H1 (cell line): ENCODE data around the gene GINS3. TPM values are rescaled to one million over a fixed set of nuclear protein-coding genes. Genes with fewer than 3 reads are reported as not detected.

ENCODE experiments used
- CTCF ChIA-PET: fragments of 300-600 bp; sonication (Branson Sonifier 250); formaldehyde crosslinking; loops from one replicate; lab custom pipeline; 2021; ENCODE audit not compliant: partially characterized antibody; lab: Charles Lee
- POLR2A ChIA-PET: fragments of 300-600 bp; sonication (Branson Sonifier 250); formaldehyde crosslinking; loops from one replicate; lab custom pipeline; 2021; ENCODE audit warnings: inconsistent platforms; ENCODE audit not compliant: partially characterized antibody; lab: Charles Lee
- DNase-seq, 2 experiments: peaks; one replicate each; pipeline versions ENCODE4 v3.0.0 to v3.0.0-alpha.2; 2010 to 2022; ENCODE audit warnings: low spot score in 2 of 2, low read depth in 1 of 2, mixed read lengths in 1 of 2
- FAIRE-seq: peaks from 2 replicates; lab custom pipeline; 2011; peaks lifted over from hg19 to GRCh38; lab: Jason Lieb, UNC
- H2AFZ ChIP-seq: 2 replicates; pipeline ENCODE4 v1.8.1; 2012; ENCODE audit warnings: low read length, inconsistent platforms
- H2AK5ac ChIP-seq: 2 replicates; pipeline ENCODE4 v1.6.1; 2013; ENCODE audit warnings: low read depth, low read length
- H2BK120ac ChIP-seq: replicated peaks from 2 replicates; pipeline ENCODE3; 2013; ENCODE audit warnings: low read depth, low read length, inconsistent platforms
- H2BK12ac ChIP-seq: 2 replicates; pipeline ENCODE4 v1.6.1; 2013; ENCODE audit warnings: low read depth, low read length
- H2BK15ac ChIP-seq: 2 replicates; pipeline ENCODE4 v1.6.1; 2013; ENCODE audit warnings: low read length
- H2BK20ac ChIP-seq: 2 replicates; pipeline ENCODE4 v1.6.1; 2013; ENCODE audit warnings: low read length
- H2BK5ac ChIP-seq: 2 replicates; pipeline ENCODE4 v1.6.1; 2013; ENCODE audit warnings: low read depth, low read length
- H3K14ac ChIP-seq: 2 replicates; pipeline ENCODE4 v1.6.1; 2013; ENCODE audit warnings: inconsistent platforms; ENCODE audit not compliant: insufficient read length
- H3K18ac ChIP-seq: 2 replicates; pipeline ENCODE4 v1.6.1; 2013; ENCODE audit warnings: low read length; ENCODE audit errors: extremely low read depth
- H3K23ac ChIP-seq: 2 replicates; pipeline ENCODE4 v1.6.1; 2013; ENCODE audit warnings: inconsistent platforms; ENCODE audit not compliant: insufficient read length
- H3K23me2 ChIP-seq: 2 replicates; pipeline ENCODE4 v1.6.1; 2013; ENCODE audit warnings: low read depth, low read length
- H3K27ac ChIP-seq: 2 replicates; pipeline ENCODE4 v1.6.1; 2011; ENCODE audit warnings: low read depth, low read length, inconsistent platforms
- H3K27me3 ChIP-seq, 4 experiments: replicated peaks in 1 of 4; 1 replicate in 1 of 4; 2 replicates in 3 of 4; pipeline versions ENCODE4 v1.6.1 to v1.8.1; 2011 to 2013; ENCODE audit warnings: low read length in 3 of 4, mild to moderate bottlenecking in 3 of 4, inconsistent platforms in 2 of 4, mixed read lengths in 2 of 4, moderate library complexity in 1 of 4; ENCODE audit not compliant: control insufficient read depth in 3 of 4, insufficient read depth in 3 of 4; ENCODE audit errors: extremely low read depth in 1 of 4
- H3K36me3 ChIP-seq, 4 experiments: 2 replicates each; pipeline versions ENCODE4 v1.6.1 to v1.8.1; 2011 to 2013; ENCODE audit warnings: mild to moderate bottlenecking in 4 of 4, low read length in 3 of 4, moderate library complexity in 2 of 4, control low read depth in 1 of 4, inconsistent platforms in 1 of 4; ENCODE audit not compliant: insufficient read depth in 4 of 4, control insufficient read depth in 2 of 4
- H3K4ac ChIP-seq: replicated peaks from 2 replicates; pipeline ENCODE3; 2013; ENCODE audit warnings: low read length, low read depth, mixed read lengths, inconsistent platforms; ENCODE audit not compliant: insufficient read length
- H3K4me1 ChIP-seq, 4 experiments: replicated peaks in 1 of 4; 1 replicate in 1 of 4; 2 replicates in 3 of 4; pipeline versions ENCODE4 v1.6.1 to v1.8.1; 2011 to 2013; ENCODE audit warnings: low read length in 3 of 4, inconsistent platforms in 2 of 4, mixed read lengths in 1 of 4; ENCODE audit not compliant: insufficient read depth in 4 of 4, control insufficient read depth in 3 of 4
- H3K4me2 ChIP-seq, 2 experiments: 2 replicates each; pipeline versions ENCODE4 v1.6.1 to v1.8.1; 2011 to 2013; ENCODE audit warnings: low read depth in 2 of 2, low read length in 2 of 2, control low read depth in 1 of 2, inconsistent platforms in 1 of 2, mild to moderate bottlenecking in 1 of 2; ENCODE audit not compliant: insufficient read depth in 1 of 2
- H3K4me3 ChIP-seq, 4 experiments: fragments of 200-600, 300-600 bp in 1 of 4; sonication (generic), shearing (Covaris generic), sonication (Bioruptor Twin) in 1 of 4; 2 replicates each; pipeline versions ENCODE4 v1.5.1 to v1.8.1; 2011 to 2016; ENCODE audit warnings: low read length in 4 of 4, low read depth in 3 of 4, control low read depth in 2 of 4, inconsistent platforms in 2 of 4, mild to moderate bottlenecking in 2 of 4, mixed read lengths in 1 of 4, moderate library complexity in 1 of 4; ENCODE audit not compliant: insufficient read depth in 2 of 4; ENCODE audit errors: extremely low read depth in 1 of 4
- H3K56ac ChIP-seq: replicated peaks from 2 replicates; pipeline ENCODE3; 2013; ENCODE audit warnings: low read depth, mild to moderate bottlenecking, mixed read lengths, low read length, inconsistent platforms; ENCODE audit not compliant: insufficient read length
- H3K79me1 ChIP-seq: 2 replicates; pipeline ENCODE4 v1.6.1; 2013; ENCODE audit warnings: low read depth, low read length, control low read depth
- H3K79me2 ChIP-seq, 2 experiments: 2 replicates each; pipeline versions ENCODE4 v1.6.1 to v1.8.1; 2012 to 2013; ENCODE audit warnings: low read length in 2 of 2, mild to moderate bottlenecking in 2 of 2, inconsistent platforms in 1 of 2; ENCODE audit not compliant: insufficient read depth in 2 of 2, control insufficient read depth in 1 of 2
- H3K9ac ChIP-seq, 4 experiments: replicated peaks in 1 of 4; 1 replicate in 1 of 4; 2 replicates in 3 of 4; pipeline versions ENCODE4 v1.6.1 to v1.8.1; 2011 to 2013; ENCODE audit warnings: low read depth in 3 of 4, low read length in 3 of 4, control low read depth in 2 of 4, mild to moderate bottlenecking in 2 of 4, moderate library complexity in 2 of 4, inconsistent platforms in 1 of 4; ENCODE audit errors: extremely low read depth in 1 of 4
- H3K9me3 ChIP-seq, 2 experiments: 2 replicates each; pipeline versions ENCODE4 v1.6.1 to v1.8.1; 2012 to 2013; ENCODE audit warnings: mild to moderate bottlenecking in 2 of 2, moderate library complexity in 2 of 2, control low read depth in 1 of 2, inconsistent platforms in 1 of 2, low read depth in 1 of 2, low read length in 1 of 2, mixed read lengths in 1 of 2; ENCODE audit not compliant: insufficient read depth in 2 of 2
- H4K20me1 ChIP-seq, 2 experiments: replicated peaks in 1 of 2; 2 replicates each; pipeline versions ENCODE3 to v1.8.1; 2011 to 2013; ENCODE audit warnings: inconsistent platforms in 2 of 2, low read length in 2 of 2, mild to moderate bottlenecking in 1 of 2; ENCODE audit not compliant: insufficient read depth in 2 of 2, control insufficient read depth in 1 of 2
- H4K5ac ChIP-seq: 2 replicates; pipeline ENCODE4 v1.6.1; 2013; ENCODE audit warnings: low read length, low read depth, mixed read lengths, inconsistent platforms; ENCODE audit not compliant: insufficient read length
- H4K8ac ChIP-seq: 2 replicates; pipeline ENCODE4 v1.8.0; 2013; ENCODE audit warnings: mild to moderate bottlenecking, moderate library complexity, low read length, inconsistent platforms; ENCODE audit not compliant: insufficient read depth; ENCODE audit errors: extremely low read depth
- H4K91ac ChIP-seq: replicated peaks from 2 replicates; pipeline ENCODE3; 2013; ENCODE audit warnings: low read length, mixed read lengths, inconsistent platforms; ENCODE audit not compliant: insufficient read length
- CEBPB ChIP-seq: IDR thresholded peaks from 2 replicates; pipeline ENCODE4 v1.6.1; 2012; ENCODE audit warnings: low read depth, low read length
- GTF2F1 ChIP-seq: IDR thresholded peaks from 2 replicates; pipeline ENCODE4 v1.6.1; 2012; ENCODE audit warnings: low read depth, low read length, improper control_type of control experiment, borderline replicate concordance
- HDAC6 ChIP-seq: IDR thresholded peaks from one replicate; pipeline ENCODE4 v1.7.1; 2012; ENCODE audit warnings: low read depth, mild to moderate bottlenecking, inconsistent platforms, low read length, moderate library complexity
- KDM1A ChIP-seq: fragments of 200-600, 300-600 bp; sonication (generic); IDR thresholded peaks from 2 replicates; pipeline ENCODE4 v1.7.1; 2016; ENCODE audit warnings: mild to moderate bottlenecking, low read length, borderline replicate concordance
- KDM4A ChIP-seq: IDR thresholded peaks from one replicate; pipeline ENCODE4 v1.7.1; 2012; ENCODE audit warnings: low read depth, mild to moderate bottlenecking, moderate library complexity, low read length, inconsistent platforms; ENCODE audit not compliant: severe bottlenecking
- KDM5A ChIP-seq: fragments of 200-600 bp; IDR thresholded peaks from 2 replicates; pipeline ENCODE4 v1.7.1; 2012; ENCODE audit warnings: mild to moderate bottlenecking, low read length, inconsistent platforms, mixed read lengths
- NANOG ChIP-seq: IDR thresholded peaks from 2 replicates; pipeline ENCODE4 v1.6.1; 2011; ENCODE audit warnings: low read length, low read depth, mild to moderate bottlenecking, inconsistent platforms; ENCODE audit not compliant: insufficient read depth, poor library complexity, severe bottlenecking
- RBBP5 ChIP-seq: IDR thresholded peaks from 2 replicates; pipeline ENCODE4 v1.7.1; 2012; ENCODE audit warnings: low read depth, mild to moderate bottlenecking, inconsistent platforms, low read length, moderate library complexity, borderline replicate concordance
- SIX5 ChIP-seq: IDR thresholded peaks from 2 replicates; pipeline ENCODE4 v1.6.1; 2011; ENCODE audit warnings: mild to moderate bottlenecking, low read depth, low read length
- SUZ12 ChIP-seq: fragments of 200-600 bp; sonication (generic); IDR thresholded peaks from 2 replicates; pipeline ENCODE4 v1.6.1; 2012; ENCODE audit warnings: mild to moderate bottlenecking, inconsistent platforms, low read length, moderate library complexity, mixed read lengths
- YY1 ChIP-seq: IDR thresholded peaks from 2 replicates; pipeline ENCODE4 v1.6.1; 2011; ENCODE audit warnings: low read depth, mild to moderate bottlenecking, low read length
- WGBS, 2 experiments: shearing (Covaris generic) in 1 of 2; methylation state at CpG; one replicate each; pipeline versions ENCODE4 v1.1.6 to v1.1.7; 2013 to 2015; ENCODE audit warnings: low lambda C conversion rate in 2 of 2, mixed read lengths in 2 of 2, inconsistent platforms in 1 of 2, low coverage in 1 of 2, missing lambda C conversion rate in 1 of 2; ENCODE audit not compliant: insufficient replicate concordance in 2 of 2, insufficient coverage in 1 of 2, insufficient read length in 1 of 2; ENCODE audit errors: extremely low coverage in 1 of 2, missing lambda C conversion rate in 1 of 2; 5-methylcytosine and 5-hydroxymethylcytosine counted together
- polyA plus RNA-seq, 7 experiments: library from polyadenylated mRNA; depleted of rRNA in 3 of 7; stranded (reverse) in 5 of 7; unstranded in 2 of 7; fragments of >200 nt in 5 of 7; fragments of 200-250 nt in 2 of 7; gene quantifications; 1 replicate in 5 of 7; 2 replicates in 1 of 7; 4 replicates in 1 of 7; pipeline versions ENCODE4 v1.2.1 to v1.2.3, GENCODE V29; 2011 to 2013; ENCODE audit warnings: missing spikeins in 2 of 7, mixed read lengths in 2 of 7
- total RNA-seq: library from RNA; stranded (reverse); fragmentation: NEBNext Ultra II Directional; extraction: Animal tissue kit (Norgen Biotek cat#: 25700); gene quantifications from 2 replicates; pipeline ENCODE4 v1.2.1, GENCODE V29; 2021
- TF ChIP-seq, protein P1 (sequence below): IDR thresholded peaks from 2 replicates; pipeline ENCODE4 v1.6.1; 2012; ENCODE audit warnings: low read length, inconsistent platforms

The GINS3 gene
- total and polyA plus RNA-seq, 2 of the 8 experiments (the other 6 are each of a cell fraction or from before 2014, with no cell fraction given) = 12.9 to 15.4 TPM

DNA sequence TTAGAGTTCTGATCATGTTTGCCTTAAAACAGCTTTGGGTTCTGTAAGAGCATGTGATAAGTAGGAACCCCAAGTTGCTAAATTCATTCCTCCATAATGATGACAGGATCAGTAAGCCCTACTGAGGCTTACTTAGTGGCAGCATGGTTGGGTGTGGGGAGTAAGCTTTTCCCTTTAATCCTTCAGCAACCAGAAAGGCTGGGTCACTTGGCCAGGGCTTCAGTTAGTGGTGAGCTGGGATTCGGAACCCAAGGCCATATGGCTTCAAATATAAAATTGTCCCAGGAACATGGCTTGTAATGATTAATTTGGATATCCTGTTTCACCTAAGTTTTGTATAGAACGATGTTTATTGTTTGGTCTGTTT, 850 bp downstream of the GINS3 start:
- CTCF ChIA-PET = interaction anchor here (0.6 to 1.8 kb wide), 4 partner anchors 10 to 95 kb away, joined by 3 to 5 read pairs (median 4); no protein-coding TSS in a partner anchor
- H3K4me1 ChIP-seq = peaks cover 0 to 3% (median 0%) of the 10 kb centered on the region in 4 experiments; a peak in 2 of 7 replicates
- no peak overlapping the region for H2BK15ac ChIP-seq
- peaks cover 0 to 9% of the 10 kb centered on the region in 2 experiments; a peak in 1 of 4 replicates for H3K9me3 ChIP-seq
- H3K27me3 ChIP-seq = peaks cover 0 to 11% (median 6%) of the 10 kb centered on the region in 4 experiments; a peak in 5 of 7 replicates
- WGBS, 2 experiments = 89% methylated on average over 2 of the region's 2 CpGs; no CpG with 5 or more reads in 1 of the 2 experiments
- no peak overlapping the region for H2BK20ac ChIP-seq
- H4K5ac ChIP-seq = no peak overlapping the region
- no peaks in the 10 kb centered on the region for H3K79me1 ChIP-seq
- DNase-seq (no peak), FAIRE-seq (no peak)
- H3K23ac ChIP-seq = no peak overlapping the region
- no peak overlapping the region for H3K56ac ChIP-seq
- H2AFZ ChIP-seq = peak overlapping the region; percentile 62; the same call in 1 of the 2 replicates
- H2BK12ac ChIP-seq = no peak overlapping the region
- POLR2A ChIA-PET = interaction anchor here (0.9 to 2.9 kb wide), 7 partner anchors 9 to 72 kb away, joined by 3 to 9 read pairs (median 4); no protein-coding TSS in a partner anchor
- no peak overlapping the region for H4K8ac ChIP-seq
- peaks cover 2% of the 10 kb centered on the region; the same call in 1 of the 2 replicates for H3K23me2 ChIP-seq
- peak overlapping the region; percentile 70 to 83 for H3K4me2 ChIP-seq
- no peak overlapping the region for H4K91ac ChIP-seq
- no peak overlapping the region for H2AK5ac ChIP-seq
- no peak overlapping the region for H3K27ac ChIP-seq
- peak overlapping the region in 2 of 4 experiments; percentile 66 to 97; a peak in 1 of 7 replicates for H3K9ac ChIP-seq
- H3K4me3 ChIP-seq = peak overlapping the region; percentile 83 to 100 (median 99)
- no peak overlapping the region for H2BK5ac ChIP-seq
- H3K18ac ChIP-seq = no peak overlapping the region
- H3K14ac ChIP-seq = no peak overlapping the region
- H3K79me2 ChIP-seq = peaks cover 0 to 9% of the 10 kb centered on the region in 2 experiments; a peak in 2 of 4 replicates
- H3K4ac ChIP-seq = no peak overlapping the region
- H4K20me1 ChIP-seq = no peaks in the 10 kb centered on the region
- H3K36me3 ChIP-seq = peaks cover 0 to 3% (median 0%) of the 10 kb centered on the region in 4 experiments; a peak in 2 of 8 replicates
- H2BK120ac ChIP-seq = no peak overlapping the region
- TF ChIP-seq RBBP5 = no peak
- no peak for TF ChIP-seq KDM4A
- no peak for TF ChIP-seq KDM5A
- no peak for TF ChIP-seq GTF2F1
- no peak for TF ChIP-seq YY1
- TF ChIP-seq SIX5 = no peak
- no peak for TF ChIP-seq HDAC6
- TF ChIP-seq CEBPB = no peak
- no peak for TF ChIP-seq SUZ12
- no peak for TF ChIP-seq NANOG
- TF ChIP-seq, protein P1, sequence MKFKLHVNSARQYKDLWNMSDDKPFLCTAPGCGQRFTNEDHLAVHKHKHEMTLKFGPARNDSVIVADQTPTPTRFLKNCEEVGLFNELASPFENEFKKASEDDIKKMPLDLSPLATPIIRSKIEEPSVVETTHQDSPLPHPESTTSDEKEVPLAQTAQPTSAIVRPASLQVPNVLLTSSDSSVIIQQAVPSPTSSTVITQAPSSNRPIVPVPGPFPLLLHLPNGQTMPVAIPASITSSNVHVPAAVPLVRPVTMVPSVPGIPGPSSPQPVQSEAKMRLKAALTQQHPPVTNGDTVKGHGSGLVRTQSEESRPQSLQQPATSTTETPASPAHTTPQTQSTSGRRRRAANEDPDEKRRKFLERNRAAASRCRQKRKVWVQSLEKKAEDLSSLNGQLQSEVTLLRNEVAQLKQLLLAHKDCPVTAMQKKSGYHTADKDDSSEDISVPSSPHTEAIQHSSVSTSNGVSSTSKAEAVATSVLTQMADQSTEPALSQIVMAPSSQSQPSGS = no peak
- TF ChIP-seq KDM1A = no peak
